Measurements from ENCODE around the gene HAUS7.

DNA sequence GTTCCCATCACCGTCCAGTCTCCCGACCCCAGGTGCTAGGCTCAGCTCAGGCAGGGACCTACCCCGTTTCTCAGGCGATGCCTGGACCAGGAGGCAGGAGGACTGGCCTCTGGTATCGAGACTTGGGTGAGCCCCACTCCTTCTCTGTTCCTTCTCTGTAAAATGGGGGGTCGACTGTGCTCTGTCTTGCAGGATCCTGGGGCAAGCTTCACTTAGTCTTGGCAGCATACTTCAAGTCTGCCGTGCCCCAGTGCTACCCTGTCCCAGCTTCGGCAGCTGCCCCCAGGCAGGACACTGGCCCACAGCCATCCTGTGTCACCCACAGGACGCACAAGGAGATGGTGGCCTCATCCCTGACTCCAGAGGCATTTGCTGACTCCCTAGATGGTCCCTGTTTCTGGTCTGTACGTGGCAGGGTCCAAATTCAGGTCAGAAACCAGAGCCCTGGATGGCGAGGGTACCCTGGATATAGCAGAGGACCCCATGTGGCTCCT lies 7.0 kb upstream of the HAUS7 start:
- TF ChIP-seq POLR2A (IDR thresholded peaks at IDR 0.05) (no peak), POLR2AphosphoS5 (IDR thresholded peaks at IDR 0.05) (no peak), CTCF (IDR thresholded peaks at IDR 0.05) (no peak), EP300 (IDR thresholded peaks at IDR 0.05) (no peak)
